Suprapubic skin (tissue), 4 donors: ENCODE measurements around the gene MSX2. TPM values are rescaled to one million over a fixed set of nuclear protein-coding genes. Genes with fewer than 3 reads are reported as not detected.

Source experiments
- DNase-seq, 2 donors: peaks; one replicate each; pipeline ENCODE4 v3.0.0-alpha.2; 2019; ENCODE audit warnings: low spot score in 2 of 2
- H3K27ac ChIP-seq: fragments of 200-600 bp; sonication (generic); one replicate; pipeline ENCODE4 v1.5.1; 2019
- H3K27me3 ChIP-seq: fragments of 200-600 bp; sonication (generic); one replicate; pipeline ENCODE4 v1.5.1; 2019
- H3K36me3 ChIP-seq: fragments of 200-600 bp; sonication (generic); one replicate; pipeline ENCODE4 v1.5.1; 2019
- H3K4me1 ChIP-seq: fragments of 200-600 bp; sonication (generic); one replicate; pipeline ENCODE4 v1.5.1; 2019
- H3K4me3 ChIP-seq: fragments of 200-600 bp; sonication (generic); one replicate; pipeline ENCODE4 v1.5.1; 2019; ENCODE audit warnings: mild to moderate bottlenecking
- H3K9me3 ChIP-seq: fragments of 200-600 bp; sonication (generic); one replicate; pipeline ENCODE4 v1.5.1; 2019
- EP300 ChIP-seq: sonication (generic); formaldehyde crosslinking; IDR thresholded peaks from one replicate; pipeline ENCODE4 v1.6.1; 2017; ENCODE audit warnings: antibody characterized with exemption
- POLR2A ChIP-seq, 2 donors: fragments of 450-650 bp; IDR thresholded peaks; one replicate each; pipeline ENCODE4 v1.6.1; 2017; ENCODE audit warnings: antibody characterized with exemption in 2 of 2, mild to moderate bottlenecking in 2 of 2, moderate library complexity in 2 of 2
- POLR2AphosphoS5 ChIP-seq, 3 donors: sonication (generic); formaldehyde crosslinking; IDR thresholded peaks; one replicate each; pipeline ENCODE4 v1.6.1; 2017; ENCODE audit warnings: antibody characterized with exemption in 3 of 3
- WGBS: methylation state at CpG from one replicate; pipeline ENCODE4 v1.1.5; 2018; 5-methylcytosine and 5-hydroxymethylcytosine counted together
- total RNA-seq, 4 donors: library from RNA; depleted of rRNA; stranded (reverse); fragments of >200 nt; gene quantifications; one replicate each; pipeline ENCODE4 v1.1.0, GENCODE V29; 2016
- TF ChIP-seq, protein P1 (sequence below), 2 donors: fragments of 200-600 bp in 1 of 2; fragments of 450-650 bp in 1 of 2; sonication (generic) in 1 of 2; IDR thresholded peaks; one replicate each; pipeline ENCODE4 v1.5.1; 2016 to 2019; ENCODE audit warnings: antibody characterized with exemption in 2 of 2, mild to moderate bottlenecking in 1 of 2, moderate library complexity in 1 of 2

The MSX2 gene
- 10 to 100 TPM in 2 of 4 donors, 1 to 10 TPM in 2; 3.5 to 23.1 (median 9.9) TPM for total RNA-seq

DNA sequence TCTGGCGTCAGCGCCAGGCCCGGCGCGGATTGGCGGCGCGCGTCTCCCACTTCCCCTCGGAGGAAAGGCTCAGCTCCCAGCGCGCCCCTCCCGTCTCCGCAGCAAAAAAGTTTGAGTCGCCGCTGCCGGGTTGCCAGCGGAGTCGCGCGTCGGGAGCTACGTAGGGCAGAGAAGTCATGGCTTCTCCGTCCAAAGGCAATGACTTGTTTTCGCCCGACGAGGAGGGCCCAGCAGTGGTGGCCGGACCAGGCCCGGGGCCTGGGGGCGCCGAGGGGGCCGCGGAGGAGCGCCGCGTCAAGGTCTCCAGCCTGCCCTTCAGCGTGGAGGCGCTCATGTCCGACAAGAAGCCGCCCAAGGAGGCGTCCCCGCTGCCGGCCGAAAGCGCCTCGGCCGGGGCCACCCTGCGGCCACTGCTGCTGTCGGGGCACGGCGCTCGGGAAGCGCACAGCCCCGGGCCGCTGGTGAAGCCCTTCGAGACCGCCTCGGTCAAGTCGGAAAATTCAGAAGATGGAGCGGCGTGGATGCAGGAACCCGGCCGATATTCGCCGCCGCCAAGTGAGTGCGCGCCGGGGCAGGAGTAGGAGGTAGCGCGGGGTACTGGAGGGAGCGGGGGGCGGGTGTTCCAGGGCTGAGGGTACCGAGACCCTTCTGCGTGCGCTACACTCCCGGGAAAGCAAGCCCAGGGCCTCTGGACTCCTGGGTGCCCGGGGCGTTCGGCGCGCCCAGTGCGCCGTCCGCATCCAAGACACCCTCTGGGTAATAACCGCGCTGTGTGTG is at the start of gene MSX2:
Gene MSX2, plus strand, starts transcription at position 99 of the 777 bp plus-strand sequence. Its CDS starts 78 bp downstream, at position 177.
- peak; percentile 89 to 93 for DNase-seq
- Histone ChIP-seq H3K27ac (peak within 1 kb of the TSS; percentile 84), H3K4me1 (peaks cover 41% of the 10 kb centered on the region), H3K4me3 (peak within 1 kb of the TSS; percentile 85), H3K36me3 (peaks cover 6% of the 10 kb centered on the region), H3K27me3 (peaks cover 58% of the 10 kb centered on the region), H3K9me3 (no peaks in the 10 kb centered on the region)
- WGBS, result under 1% methylated on average over 63 of the region's 87 CpGs
- TF ChIP-seq POLR2AphosphoS5 (IDR thresholded peaks at IDR 0.05), result no peak
- TF ChIP-seq POLR2A (IDR thresholded peaks at IDR 0.05), result peak in 1 of 2 donors; percentile 18

DNA sequence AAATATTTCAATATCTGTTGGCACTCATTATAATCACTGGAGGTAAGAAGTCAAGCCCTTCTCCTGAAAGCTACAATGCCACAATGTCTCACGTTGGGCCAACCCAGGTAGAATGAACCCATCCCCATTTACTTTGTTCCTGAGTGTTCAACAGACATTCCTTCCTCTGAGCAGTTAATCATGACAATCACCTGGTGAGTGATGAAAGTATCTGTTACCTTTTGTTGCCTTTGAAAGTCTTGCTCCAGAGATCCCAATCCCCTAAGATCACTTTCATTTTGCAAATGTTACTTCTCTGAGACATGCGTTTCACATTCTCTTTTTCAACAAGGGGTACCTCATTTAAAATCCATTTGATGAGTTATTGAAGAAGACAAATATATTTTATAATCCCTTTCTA is 49.3 kb upstream of the MSX2 start:
- peaks cover 8% of the 10 kb centered on the region for H3K27me3 ChIP-seq
- TF ChIP-seq EP300, result no peak
- TF ChIP-seq POLR2AphosphoS5 (IDR thresholded peaks at IDR 0.05), result no peak
- TF ChIP-seq POLR2A (IDR thresholded peaks at IDR 0.05), result no peak
- TF ChIP-seq, protein P1, sequence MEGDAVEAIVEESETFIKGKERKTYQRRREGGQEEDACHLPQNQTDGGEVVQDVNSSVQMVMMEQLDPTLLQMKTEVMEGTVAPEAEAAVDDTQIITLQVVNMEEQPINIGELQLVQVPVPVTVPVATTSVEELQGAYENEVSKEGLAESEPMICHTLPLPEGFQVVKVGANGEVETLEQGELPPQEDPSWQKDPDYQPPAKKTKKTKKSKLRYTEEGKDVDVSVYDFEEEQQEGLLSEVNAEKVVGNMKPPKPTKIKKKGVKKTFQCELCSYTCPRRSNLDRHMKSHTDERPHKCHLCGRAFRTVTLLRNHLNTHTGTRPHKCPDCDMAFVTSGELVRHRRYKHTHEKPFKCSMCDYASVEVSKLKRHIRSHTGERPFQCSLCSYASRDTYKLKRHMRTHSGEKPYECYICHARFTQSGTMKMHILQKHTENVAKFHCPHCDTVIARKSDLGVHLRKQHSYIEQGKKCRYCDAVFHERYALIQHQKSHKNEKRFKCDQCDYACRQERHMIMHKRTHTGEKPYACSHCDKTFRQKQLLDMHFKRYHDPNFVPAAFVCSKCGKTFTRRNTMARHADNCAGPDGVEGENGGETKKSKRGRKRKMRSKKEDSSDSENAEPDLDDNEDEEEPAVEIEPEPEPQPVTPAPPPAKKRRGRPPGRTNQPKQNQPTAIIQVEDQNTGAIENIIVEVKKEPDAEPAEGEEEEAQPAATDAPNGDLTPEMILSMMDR (IDR thresholded peaks at IDR 0.05), result no peak
- no peak overlapping the region for H3K4me3 ChIP-seq
- DNase-seq, result no peak
- no peaks in the 10 kb centered on the region for H3K4me1 ChIP-seq
- no peaks in the 10 kb centered on the region for H3K9me3 ChIP-seq
- WGBS, result 80% methylated on average over 2 of the region's 2 CpGs
- no peak overlapping the region for H3K27ac ChIP-seq
- H3K36me3 ChIP-seq, result no peaks in the 10 kb centered on the region

DNA sequence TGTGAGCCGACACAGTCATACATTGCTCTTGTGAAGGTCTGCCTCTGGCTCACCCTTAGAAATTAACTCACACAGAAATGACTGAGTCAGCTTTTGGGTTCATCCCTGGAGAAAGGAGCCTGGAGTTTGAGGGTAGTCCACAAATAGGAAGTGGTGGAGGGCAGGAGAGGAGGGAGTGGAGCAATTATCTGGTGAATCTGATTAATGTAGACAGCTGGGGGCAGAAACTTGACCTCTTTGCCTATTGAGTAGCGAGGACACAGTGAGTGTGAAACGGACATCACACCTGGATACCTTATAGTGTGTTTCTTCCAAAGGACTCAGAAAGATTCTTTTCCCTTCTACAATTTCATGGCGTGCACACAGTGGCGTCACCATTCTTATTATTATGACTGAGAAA is 48.5 kb upstream of the MSX2 start:
- 81% methylated on average over 5 of the region's 5 CpGs for WGBS
- no peak for TF ChIP-seq EP300
- TF ChIP-seq, protein P1 (IDR thresholded peaks at IDR 0.05), result no peak
- TF ChIP-seq POLR2A (IDR thresholded peaks at IDR 0.05), result no peak
- no peak for TF ChIP-seq POLR2AphosphoS5 (IDR thresholded peaks at IDR 0.05)

DNA sequence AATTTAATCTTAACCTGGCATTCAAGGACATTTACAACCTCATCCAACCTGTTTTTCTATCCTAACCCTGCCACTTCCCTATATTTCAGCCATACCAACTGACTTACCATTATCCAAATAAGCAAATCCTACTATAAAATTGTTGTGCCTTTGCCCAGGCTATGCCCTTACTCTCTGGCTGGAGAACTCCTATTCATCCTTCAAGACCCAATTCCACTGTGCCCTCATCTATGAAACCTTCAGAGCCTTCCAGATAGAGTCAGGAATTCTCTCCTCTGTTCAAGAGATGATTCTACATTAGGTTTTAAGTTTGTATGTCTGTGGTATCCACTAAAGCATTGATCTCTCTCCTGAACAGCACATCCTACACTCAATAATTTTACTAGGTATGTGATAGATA is 46.3 kb upstream of the MSX2 start:
- TF ChIP-seq, protein P1 (IDR thresholded peaks at IDR 0.05), result no peak
- TF ChIP-seq EP300 (no peak), POLR2AphosphoS5 (IDR thresholded peaks at IDR 0.05) (no peak), POLR2A (IDR thresholded peaks at IDR 0.05) (no peak)
- no peak overlapping the region for H3K27ac ChIP-seq
- H3K9me3 ChIP-seq, result no peaks in the 10 kb centered on the region
- no peaks in the 10 kb centered on the region for H3K36me3 ChIP-seq
- H3K4me1 ChIP-seq, result no peaks in the 10 kb centered on the region
- H3K4me3 ChIP-seq, result no peak overlapping the region
- H3K27me3 ChIP-seq, result peaks cover 14% of the 10 kb centered on the region
- DNase-seq, result no peak

More for the DNA sequence above, 48.5 kb upstream of the MSX2 start:
- Histone ChIP-seq H3K27ac (no peak overlapping the region), H3K4me3 (no peak overlapping the region), H3K27me3 (peaks cover 11% of the 10 kb centered on the region), H3K9me3 (no peaks in the 10 kb centered on the region), H3K36me3 (no peaks in the 10 kb centered on the region), H3K4me1 (no peaks in the 10 kb centered on the region)
- no peak for DNase-seq

DNA sequence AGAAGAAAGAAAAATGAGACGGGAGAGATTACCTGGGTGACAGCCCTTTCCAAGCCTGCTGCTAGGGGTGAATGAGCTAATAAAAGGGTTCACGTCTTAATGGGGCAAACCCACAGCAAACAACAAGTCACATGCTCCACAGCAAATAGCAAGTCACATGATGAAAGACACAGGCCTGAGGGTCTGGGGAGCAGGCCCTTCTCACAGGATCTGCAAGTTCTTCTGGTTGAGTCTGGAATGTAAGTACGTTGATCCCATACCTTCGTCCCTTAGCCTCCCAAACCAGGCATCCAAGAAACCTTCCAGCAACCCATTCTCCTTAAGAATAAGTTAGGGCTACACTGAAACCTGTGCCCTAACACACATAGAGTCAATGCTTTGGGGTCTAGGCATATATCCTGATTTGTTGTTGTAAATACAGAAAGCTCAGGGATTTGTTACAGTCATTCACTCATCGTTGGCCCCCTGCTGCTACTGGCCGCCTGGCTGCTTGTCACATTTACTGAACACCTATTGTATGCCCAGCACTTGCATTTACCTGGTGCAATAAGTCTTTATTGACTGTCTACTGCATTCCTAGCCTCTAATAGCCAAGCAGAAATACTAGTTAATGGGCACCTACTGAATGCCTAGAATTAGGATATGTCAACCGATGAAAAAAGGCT is 43.3 kb upstream of the MSX2 start:
- Histone ChIP-seq H3K9me3 (no peaks in the 10 kb centered on the region), H3K27ac (no peak overlapping the region), H3K4me3 (no peak overlapping the region), H3K36me3 (no peaks in the 10 kb centered on the region), H3K27me3 (peaks cover 22% of the 10 kb centered on the region), H3K4me1 (no peaks in the 10 kb centered on the region)
- WGBS, result 90% methylated on average over 7 of the region's 7 CpGs
- DNase-seq, result no peak
- TF ChIP-seq POLR2A (IDR thresholded peaks at IDR 0.05) (no peak), POLR2AphosphoS5 (IDR thresholded peaks at IDR 0.05) (no peak)

DNA sequence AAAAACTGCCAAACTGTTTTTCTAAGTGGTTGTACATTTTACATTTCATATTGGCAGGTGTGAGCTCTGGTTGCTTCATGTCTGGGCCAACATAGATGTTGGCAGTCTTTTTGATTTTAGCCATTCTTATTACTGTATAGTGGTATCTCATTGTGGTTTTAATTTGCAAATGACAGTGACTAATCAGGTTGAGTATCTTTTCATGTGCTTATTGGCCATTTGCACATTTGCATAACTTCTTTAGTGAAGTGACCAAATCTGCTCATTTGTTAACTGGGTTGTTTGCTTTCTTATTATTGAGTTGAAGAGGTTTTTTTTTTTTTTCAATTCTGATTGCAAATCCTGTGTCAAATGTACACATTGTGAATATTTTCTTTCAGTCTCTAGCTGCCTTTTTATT is 36.9 kb upstream of the MSX2 start:
- no peaks in the 10 kb centered on the region for H3K9me3 ChIP-seq
- DNase-seq, result no peak
- peaks cover 3% of the 10 kb centered on the region for H3K4me1 ChIP-seq
- no peaks in the 10 kb centered on the region for H3K36me3 ChIP-seq
- H3K4me3 ChIP-seq, result no peak overlapping the region
- H3K27ac ChIP-seq, result no peak overlapping the region
- H3K27me3 ChIP-seq, result peaks cover 70% of the 10 kb centered on the region
- TF ChIP-seq, protein P1 (IDR thresholded peaks at IDR 0.05), result no peak
- TF ChIP-seq POLR2AphosphoS5 (IDR thresholded peaks at IDR 0.05) (no peak), POLR2A (IDR thresholded peaks at IDR 0.05) (no peak), EP300 (no peak)
